GM12865 (cell line): ENCODE results near the gene COPZ1.
A peak's percentile ranks its signal among the peaks of the same experiment; 100 is the strongest.

Source experiments
- DNase-seq: peaks from one replicate; pipeline ENCODE4 v3.0.0; 2010; ENCODE audit warnings: low read depth
- H3K4me3 ChIP-seq: 2 replicates; pipeline ENCODE4 v1.5.1; 2011; ENCODE audit warnings: mild to moderate bottlenecking, low read depth, low read length, control low read depth
- CTCF ChIP-seq: IDR thresholded peaks from 2 replicates; pipeline ENCODE4 v1.5.1; 2011; ENCODE audit warnings: low read length, control low read depth, low read depth, inconsistent platforms; ENCODE audit not compliant: insufficient read depth; ENCODE audit errors: missing control alignments

COPZ1 gene

GRCh38 chr12:54377797-54378515 lies 53.0 kb downstream of the COPZ1 start:
- TF ChIP-seq CTCF: no peak
- no peak for DNase-seq
- no peak overlapping the region for H3K4me3 ChIP-seq

- no peak overlapping the region for H3K4me3 ChIP-seq
Measured at GRCh38 chr12:54378796-54379397, 54.0 kb downstream of the COPZ1 start.

GRCh38 chr12:54379398-54380201 lies 54.7 kb downstream of the COPZ1 start:
- peak; percentile 86 for DNase-seq
- TF ChIP-seq CTCF: peak; percentile 100
- no peak overlapping the region for H3K4me3 ChIP-seq

More at GRCh38 chr12:54378796-54379397, 54.0 kb downstream of the COPZ1 start:
- DNase-seq: no peak
- no peak for TF ChIP-seq CTCF

GRCh38 chr12:54381136-54381535 lies 56.2 kb downstream of the COPZ1 start:
- no peak overlapping the region for H3K4me3 ChIP-seq
- TF ChIP-seq CTCF: no peak
- no peak for DNase-seq

GRCh38 chr12:54383041-54383609 lies 58.2 kb downstream of the COPZ1 start:
- no peak for TF ChIP-seq CTCF
- H3K4me3 ChIP-seq: no peak overlapping the region
- no peak for DNase-seq

- no peak within 1 kb of the TSS for H3K4me3 ChIP-seq
- TF ChIP-seq CTCF: no peak
- DNase-seq: peak; percentile 45
Measured at GRCh38 chr12:54384591-54385041, 59.7 kb downstream of the COPZ1 start, which contains the start of gene ZNF385A. ZNF385A (minus strand) TSS chr12:54384733; CDS start chr12:54384514, 219 bp downstream.
